Skeletal muscle satellite cell (primary cell): ENCODE results near the gene FRMD4A.
"Not testable (repeated sequence)": the region's sequence is repeated elsewhere in the genome, so short reads cannot be mapped to it uniquely, and the experiment has no call there.

Source experiments
- H3K27me3 ChIP-seq: 2 replicates; pipeline ENCODE4 v1.7.0; 2013; ENCODE audit warnings: low read length; ENCODE audit not compliant: control insufficient read depth, insufficient read depth
- H3K36me3 ChIP-seq: 2 replicates; pipeline ENCODE4 v1.7.0; 2013; ENCODE audit warnings: mild to moderate bottlenecking, control low read depth, low read length; ENCODE audit not compliant: insufficient read depth
- H3K4me1 ChIP-seq: 2 replicates; pipeline ENCODE4 v1.7.0; 2013; ENCODE audit warnings: low read length; ENCODE audit not compliant: control insufficient read depth, insufficient read depth
- H3K4me2 ChIP-seq: 2 replicates; pipeline ENCODE4 v1.7.0; 2013; ENCODE audit warnings: mild to moderate bottlenecking, low read length
- H3K4me3 ChIP-seq: 2 replicates; pipeline ENCODE4 v1.7.0; 2013; ENCODE audit warnings: low read length
- H3K9ac ChIP-seq: 2 replicates; pipeline ENCODE4 v1.7.0; 2013; ENCODE audit warnings: mild to moderate bottlenecking, low read depth, low read length, moderate library complexity
- H3K9me3 ChIP-seq: replicated peaks from 2 replicates; pipeline ENCODE4 v1.7.0; 2013; ENCODE audit warnings: mild to moderate bottlenecking, control low read depth, low read length

The FRMD4A gene

DNA sequence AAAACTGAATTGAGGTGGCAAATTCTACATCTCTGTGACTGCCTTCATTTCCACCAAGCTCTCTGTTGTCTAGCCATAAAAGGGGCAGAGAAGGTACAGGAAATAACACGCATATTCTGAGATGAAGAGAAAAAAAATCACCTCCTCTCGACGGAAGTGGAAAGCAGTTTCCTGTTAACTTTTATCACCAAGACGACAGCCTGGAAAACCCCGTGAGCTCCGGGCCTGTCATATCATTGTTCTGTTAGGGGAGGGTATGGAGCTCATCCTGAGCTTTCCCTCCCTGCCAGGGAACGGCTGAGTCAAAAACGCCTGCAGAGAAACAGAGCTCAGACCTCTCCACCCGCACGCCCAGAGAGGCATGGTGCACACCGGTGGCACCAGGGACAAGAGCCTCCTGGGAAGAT, 543.7 kb downstream of the FRMD4A start:
- no peak overlapping the region for H3K4me3 ChIP-seq
- peak overlapping the region; percentile 40 for H3K9ac ChIP-seq

DNA sequence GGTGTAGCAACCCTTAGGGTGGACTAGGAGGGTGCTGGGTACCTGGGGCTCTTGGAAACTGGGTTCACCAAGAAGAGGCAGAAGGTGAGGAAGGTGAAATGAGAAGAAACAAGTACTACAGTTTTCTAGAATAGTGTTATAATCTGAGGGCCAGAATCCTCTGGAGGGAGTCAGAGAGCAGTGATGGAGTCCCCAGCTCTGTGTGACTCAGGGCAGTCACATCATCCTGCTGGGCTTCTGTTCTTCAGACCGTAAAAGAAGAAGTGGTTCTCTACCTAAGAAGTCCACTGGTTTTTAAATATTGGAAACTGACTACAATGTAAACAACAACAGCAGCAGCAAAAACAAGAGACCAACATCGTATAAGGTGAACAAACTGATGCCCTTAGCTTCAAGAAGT, 546.7 kb downstream of the FRMD4A start:
- Histone ChIP-seq H3K36me3 (no peaks in the 10 kb centered on the region), H3K9me3 (no peaks in the 10 kb centered on the region), H3K4me1 (peaks cover 18% of the 10 kb centered on the region), H3K4me2 (no peak overlapping the region), H3K27me3 (no peaks in the 10 kb centered on the region), H3K4me3 (no peak overlapping the region), H3K9ac (no peak overlapping the region)

More for the DNA sequence above, 543.7 kb downstream of the FRMD4A start:
- no peaks in the 10 kb centered on the region for H3K27me3 ChIP-seq
- no peaks in the 10 kb centered on the region for H3K9me3 ChIP-seq
- peaks cover 29% of the 10 kb centered on the region for H3K4me1 ChIP-seq
- peaks cover 2% of the 10 kb centered on the region for H3K36me3 ChIP-seq
- no peak overlapping the region for H3K4me2 ChIP-seq

DNA sequence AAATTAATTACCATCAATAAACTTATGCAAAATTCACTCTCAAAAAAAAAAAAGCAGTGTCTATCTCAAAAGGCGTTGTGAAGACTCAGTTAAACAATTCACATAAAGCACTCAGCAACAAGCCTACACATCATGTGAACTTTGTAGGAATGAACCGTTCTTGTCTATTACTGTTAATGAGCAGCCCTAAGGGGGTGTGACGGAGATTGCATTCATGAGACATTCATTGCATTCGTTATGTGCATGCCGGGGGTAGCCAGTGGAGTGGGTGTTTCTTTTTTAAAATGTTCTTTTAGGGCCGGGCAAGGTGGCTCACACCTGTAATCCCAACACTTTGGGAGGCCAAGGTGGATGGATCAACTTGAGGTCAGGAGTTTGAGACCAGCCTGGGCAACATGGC, 551.0 kb downstream of the FRMD4A start:
- Histone ChIP-seq H3K27me3 (no peaks in the 10 kb centered on the region), H3K4me2 (no peak overlapping the region), H3K36me3 (no peaks in the 10 kb centered on the region), H3K9me3 (no peaks in the 10 kb centered on the region), H3K4me3 (no peak overlapping the region), H3K4me1 (peaks cover 29% of the 10 kb centered on the region), H3K9ac (no peak overlapping the region)

DNA sequence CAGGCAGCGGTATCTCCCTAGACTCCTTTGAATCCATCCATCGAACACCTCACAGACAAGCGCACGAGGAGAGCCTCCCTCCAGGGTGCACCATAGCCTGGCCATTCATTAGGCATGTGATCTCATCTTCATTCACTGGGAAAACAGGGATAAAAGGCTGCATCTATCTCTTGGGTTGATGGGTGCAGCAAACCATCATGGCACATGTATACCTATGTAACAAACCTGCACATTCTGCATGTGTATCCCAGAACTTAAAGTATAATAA, 552.1 kb downstream of the FRMD4A start:
- peaks cover 39% of the 10 kb centered on the region for H3K4me1 ChIP-seq
- H3K4me2 ChIP-seq, H3K9me3 ChIP-seq, H3K27me3 ChIP-seq, H3K36me3 ChIP-seq, H3K4me3 ChIP-seq, H3K9ac ChIP-seq: not testable (repeated sequence)

DNA sequence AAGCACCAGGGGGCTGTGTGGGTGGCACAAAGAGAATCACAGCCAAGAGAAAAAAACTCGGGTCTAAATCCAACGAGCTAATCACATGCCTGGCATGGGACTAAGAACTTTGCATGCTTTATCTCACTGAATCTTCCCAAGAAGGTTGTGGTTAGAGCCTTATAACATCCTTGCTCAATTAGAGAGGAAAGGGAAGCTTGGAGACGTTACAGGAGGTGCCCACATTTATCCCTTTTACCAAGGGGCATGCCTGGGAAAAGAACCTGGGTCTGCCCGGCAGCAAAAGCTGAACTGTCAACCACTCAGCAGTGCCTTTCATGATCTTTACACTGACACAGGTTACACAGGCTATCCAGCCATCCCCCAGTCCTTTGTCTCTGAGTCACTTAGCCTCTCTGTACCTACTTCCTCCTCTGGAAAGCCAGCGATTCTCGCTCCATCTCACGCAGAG, 553.8 kb downstream of the FRMD4A start:
- H3K27me3 ChIP-seq: no peaks in the 10 kb centered on the region
- H3K9ac ChIP-seq: peak overlapping the region; percentile 21
- no peak overlapping the region for H3K4me3 ChIP-seq
- H3K4me2 ChIP-seq: peak overlapping the region; percentile 27
- no peaks in the 10 kb centered on the region for H3K9me3 ChIP-seq
- no peaks in the 10 kb centered on the region for H3K36me3 ChIP-seq
- H3K4me1 ChIP-seq: peaks cover 45% of the 10 kb centered on the region

DNA sequence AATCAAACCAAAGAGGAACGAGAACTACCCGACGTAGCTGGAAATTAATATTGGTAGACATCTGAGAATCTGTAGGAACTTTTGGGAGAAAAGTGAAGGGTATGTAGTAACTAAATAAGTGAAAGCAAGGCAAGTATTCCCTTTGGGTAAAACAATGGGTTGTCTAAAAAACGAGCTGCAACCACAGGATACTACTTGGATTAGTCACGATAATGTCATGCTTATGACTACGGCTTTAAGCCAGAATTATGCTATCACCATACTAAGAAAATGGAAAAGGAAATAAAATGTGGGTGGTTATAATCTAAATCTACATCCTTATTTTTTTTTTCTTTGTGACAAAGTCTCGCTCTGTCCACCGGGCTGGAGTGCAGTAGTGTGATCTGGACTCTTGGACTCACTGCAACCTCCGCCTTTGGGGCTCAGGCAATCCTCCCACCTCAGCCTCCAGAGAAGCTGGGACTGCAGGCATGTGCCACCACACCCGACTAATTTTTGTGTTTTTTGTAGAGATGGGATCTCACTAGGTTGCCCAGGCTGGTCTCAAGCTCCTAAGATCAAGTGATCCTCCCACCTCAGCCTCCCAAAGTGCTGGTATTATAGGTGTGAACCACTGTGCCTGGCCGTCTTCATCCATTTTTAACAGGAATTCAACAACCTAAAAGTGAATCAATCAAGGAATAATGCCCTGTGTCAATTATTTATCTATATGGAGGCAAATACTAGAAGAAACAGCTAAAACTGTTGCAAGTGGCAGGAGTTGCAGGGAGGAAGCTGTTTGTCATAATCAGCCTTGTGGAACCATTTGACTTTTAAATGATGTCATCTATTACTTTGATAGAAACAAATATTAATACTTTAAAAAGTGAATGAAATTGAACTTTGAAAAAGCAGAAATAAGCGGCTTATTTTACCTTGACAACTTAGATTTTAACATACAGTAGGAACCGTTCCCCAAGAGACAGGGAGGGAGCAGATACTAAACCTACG, 554.6 kb downstream of the FRMD4A start:
- Histone ChIP-seq H3K36me3 (no peaks in the 10 kb centered on the region), H3K4me1 (peaks cover 45% of the 10 kb centered on the region), H3K9ac (peak overlapping the region; percentile 41)

DNA sequence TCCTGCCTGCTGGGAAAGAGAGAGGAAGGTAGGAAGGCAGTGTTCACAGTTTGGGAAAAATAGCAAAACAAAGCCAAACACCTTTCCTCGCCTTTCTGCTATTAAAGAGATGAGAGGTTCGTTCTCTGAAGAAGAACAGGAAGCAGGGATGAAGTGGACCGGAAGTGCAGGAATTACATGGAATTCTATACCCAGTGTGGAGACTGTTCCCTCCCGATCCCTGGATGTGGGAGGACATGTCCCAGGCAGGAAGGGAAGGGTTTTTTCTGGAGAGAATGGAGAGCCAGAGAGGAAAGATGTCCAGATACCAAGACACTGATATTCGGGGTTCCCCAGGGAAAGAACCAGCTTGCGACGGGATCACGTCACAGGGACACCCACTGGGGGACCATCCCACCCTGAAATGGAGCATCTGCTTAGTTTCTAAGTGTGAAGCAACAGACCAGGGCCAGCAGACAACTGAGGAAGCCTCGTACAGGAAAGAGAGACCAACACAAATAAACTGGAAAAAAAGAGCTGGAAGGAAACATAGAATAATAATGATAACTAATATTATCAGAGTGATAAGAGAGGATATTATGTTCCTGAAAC, 556.3 kb downstream of the FRMD4A start:
- no peak overlapping the region for H3K9ac ChIP-seq
- no peak overlapping the region for H3K4me3 ChIP-seq
- H3K4me2 ChIP-seq: no peak overlapping the region
- no peaks in the 10 kb centered on the region for H3K9me3 ChIP-seq
- no peaks in the 10 kb centered on the region for H3K36me3 ChIP-seq
- H3K4me1 ChIP-seq: peaks cover 45% of the 10 kb centered on the region
- H3K27me3 ChIP-seq: no peaks in the 10 kb centered on the region

More for the DNA sequence above, 554.6 kb downstream of the FRMD4A start:
- H3K9me3 ChIP-seq: no peaks in the 10 kb centered on the region
- H3K4me2 ChIP-seq: peak overlapping the region; percentile 65
- H3K27me3 ChIP-seq: no peaks in the 10 kb centered on the region
- H3K4me3 ChIP-seq: peak overlapping the region; percentile 48

DNA sequence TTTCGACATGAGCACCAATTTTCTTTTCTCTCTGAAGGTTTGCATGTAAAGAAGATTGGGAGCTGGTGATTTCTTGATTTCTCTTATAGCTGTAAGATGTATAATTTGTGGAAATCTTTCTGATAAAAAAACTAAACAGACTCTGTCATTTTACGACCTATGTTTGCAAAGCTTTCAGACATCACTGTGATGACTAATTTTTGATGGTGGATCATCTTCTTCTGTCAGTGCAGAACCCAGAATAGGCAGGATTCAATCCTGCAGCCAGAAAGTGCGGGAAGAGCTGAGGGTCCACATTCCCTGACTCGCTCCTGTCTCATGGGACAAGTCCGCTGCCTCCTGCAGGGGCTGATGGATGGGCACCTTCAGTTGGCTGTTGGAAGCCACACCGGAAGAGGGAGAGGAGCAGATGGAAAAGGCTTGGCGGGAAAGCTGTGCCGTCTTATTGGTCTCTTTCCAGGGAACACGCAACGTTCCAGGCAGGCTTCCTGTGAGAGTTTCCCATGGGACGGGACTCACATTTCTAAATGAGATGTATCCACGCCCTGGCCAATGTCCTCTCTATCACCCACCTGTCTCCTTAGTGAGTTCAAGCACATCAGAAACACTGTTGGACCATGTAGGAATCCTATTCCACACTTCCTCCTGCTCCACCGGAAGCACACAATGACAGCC, 557.1 kb downstream of the FRMD4A start:
- Histone ChIP-seq H3K9ac (no peak overlapping the region), H3K4me3 (no peak overlapping the region), H3K4me2 (peak overlapping the region; percentile 15), H3K9me3 (no peaks in the 10 kb centered on the region), H3K36me3 (no peaks in the 10 kb centered on the region), H3K27me3 (no peaks in the 10 kb centered on the region), H3K4me1 (peaks cover 45% of the 10 kb centered on the region)

DNA sequence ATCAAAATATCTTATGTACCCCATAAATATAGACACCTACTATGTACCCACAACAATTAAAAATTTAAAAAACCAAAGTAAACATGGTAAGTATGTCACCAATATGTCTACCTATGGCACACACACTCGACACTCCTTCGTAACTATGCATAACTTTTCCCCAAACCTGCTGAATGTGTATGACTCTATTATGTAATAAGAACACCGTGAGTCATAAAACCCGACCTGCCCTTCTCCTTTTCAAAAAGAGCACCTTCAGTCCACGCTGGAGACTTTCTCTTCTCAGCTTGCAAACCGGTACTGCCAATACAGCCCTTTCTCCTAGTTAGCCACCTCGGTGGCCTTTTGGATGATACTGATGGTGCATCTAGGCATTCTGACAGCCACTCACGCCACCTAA, 557.7 kb downstream of the FRMD4A start:
- peaks cover 45% of the 10 kb centered on the region for H3K4me1 ChIP-seq
- no peak overlapping the region for H3K9ac ChIP-seq
- H3K27me3 ChIP-seq: no peaks in the 10 kb centered on the region
- H3K4me3 ChIP-seq: no peak overlapping the region
- no peaks in the 10 kb centered on the region for H3K36me3 ChIP-seq
- no peak overlapping the region for H3K4me2 ChIP-seq
- H3K9me3 ChIP-seq: no peaks in the 10 kb centered on the region

DNA sequence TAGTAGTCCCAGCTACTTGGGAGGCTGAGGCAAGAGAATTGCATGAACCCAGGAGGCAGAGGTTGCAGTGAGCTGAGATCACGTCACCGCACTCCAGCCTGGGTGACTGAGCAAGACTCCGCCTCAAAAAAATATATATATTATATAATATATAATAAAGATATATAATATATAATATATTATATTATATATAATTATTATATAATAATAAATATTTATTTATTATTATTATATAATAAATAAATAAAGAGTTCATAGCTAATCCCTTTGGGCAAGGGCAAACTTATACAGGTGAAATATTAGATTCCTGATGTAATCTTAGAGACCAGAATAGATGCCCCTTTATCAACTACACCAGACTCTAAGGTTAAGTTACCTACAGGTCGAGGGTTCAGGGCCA, 558.7 kb downstream of the FRMD4A start:
- Histone ChIP-seq H3K36me3 (no peaks in the 10 kb centered on the region), H3K9ac (no peak overlapping the region), H3K4me2 (no peak overlapping the region), H3K9me3 (no peaks in the 10 kb centered on the region), H3K4me1 (peaks cover 37% of the 10 kb centered on the region), H3K27me3 (no peaks in the 10 kb centered on the region), H3K4me3 (no peak overlapping the region)

DNA sequence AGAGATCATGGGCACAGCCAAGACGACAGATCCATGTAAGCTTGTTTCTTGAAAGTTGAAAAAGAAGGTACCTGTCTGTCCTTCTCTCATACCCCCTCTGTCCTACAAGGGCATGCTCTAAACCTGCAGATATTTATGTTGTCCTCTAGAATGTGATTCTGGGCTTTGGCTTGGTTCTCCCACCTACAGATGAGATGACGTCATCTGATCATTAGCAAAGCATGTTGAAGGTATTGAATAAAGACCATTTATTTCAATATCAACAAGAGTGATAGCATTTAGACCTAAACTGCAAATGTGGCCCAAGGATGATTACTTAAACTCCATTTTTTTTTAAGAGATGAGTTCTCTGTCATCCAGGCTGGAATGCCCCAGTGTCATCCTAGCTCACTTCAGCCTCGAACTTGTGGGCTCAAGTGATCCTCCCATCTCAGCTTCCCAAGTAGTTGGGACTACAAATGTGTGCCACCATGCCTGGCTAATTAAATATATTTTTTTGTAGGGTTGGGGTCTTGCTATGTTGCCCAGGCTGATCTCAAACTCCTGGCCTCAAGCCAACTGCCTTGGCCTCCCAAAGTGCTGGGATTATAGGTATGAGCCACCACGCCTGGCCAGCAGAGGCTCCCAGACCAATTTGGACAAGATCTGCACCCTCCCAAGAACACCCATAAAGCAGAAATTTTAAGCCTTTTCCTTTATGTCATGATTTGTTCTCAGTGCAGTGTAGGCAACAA, 559.8 kb downstream of the FRMD4A start:
- H3K36me3 ChIP-seq: no peaks in the 10 kb centered on the region
- H3K4me2 ChIP-seq: no peak overlapping the region
- no peak overlapping the region for H3K4me3 ChIP-seq
- peaks cover 26% of the 10 kb centered on the region for H3K4me1 ChIP-seq
- H3K9ac ChIP-seq: no peak overlapping the region
- no peaks in the 10 kb centered on the region for H3K27me3 ChIP-seq
- H3K9me3 ChIP-seq: no peaks in the 10 kb centered on the region
